GM12878 (cell line): ENCODE data around the gene TAS1R2. TPM values are rescaled to one million over a fixed set of nuclear protein-coding genes. Genes with fewer than 3 reads are reported as not detected.
A peak's percentile ranks its signal among the peaks of the same experiment; 100 is the strongest.
"Not testable (repeated sequence)": the region's sequence is repeated elsewhere in the genome, so short reads cannot be mapped to it uniquely, and the experiment has no call there.

Source experiments
- ATAC-seq: fragments of 200-7000 bp; cut with Tn5 transposase; 3 replicates; pipeline ENCODE4 v1.9.1; 2020; ENCODE audit warnings: mild to moderate bottlenecking, moderate library complexity
- BruUV-seq: library from RNA; stranded (reverse); fragments of 400-500 nt; replicated peaks from 2 replicates; lab custom pipeline; 2021; lab: Mats Ljungman, UMichigan
- CTCF ChIA-PET: fragments of 300-600 bp; sonication (Branson Sonifier 250); formaldehyde crosslinking; extraction: SDS; loops from one replicate; lab custom pipeline; 2021; ENCODE audit warnings: inconsistent platforms; lab: Yijun Ruan, JAX
- POLR2A ChIA-PET: fragments of 350-600 bp; formaldehyde crosslinking; extraction: SDS; loops from one replicate; lab custom pipeline; 2021; ENCODE audit warnings: inconsistent platforms; lab: Charles Lee
- RAD21 ChIA-PET: fragments of 300-600 bp; sonication (Branson Sonifier 250); formaldehyde crosslinking; loops from one replicate; lab custom pipeline; 2023; ENCODE audit warnings: antibody characterized with exemption; ENCODE audit not compliant: unreplicated experiment; lab: Charles Lee
- SMC1A ChIA-PET: fragments of 300-600 bp; sonication (Branson Sonifier 250); formaldehyde crosslinking; loops from one replicate; lab custom pipeline; 2023; ENCODE audit not compliant: unreplicated experiment, uncharacterized antibody; lab: Charles Lee
- DNase-seq: peaks from one replicate; pipeline ENCODE4 v3.0.0-alpha.2; 2011; ENCODE audit warnings: low read depth, low spot score
- FAIRE-seq: peaks from 3 replicates; lab custom pipeline; 2011; peaks lifted over from hg19 to GRCh38; lab: Jason Lieb, UNC
- H2AFZ ChIP-seq: 2 replicates; pipeline ENCODE4 v1.6.0; 2011; ENCODE audit warnings: low read depth, low read length, control low read depth; ENCODE audit not compliant: control insufficient read depth
- H3K27ac ChIP-seq: 2 replicates; pipeline ENCODE4 v1.5.1; 2011; ENCODE audit warnings: control low read depth; ENCODE audit not compliant: control insufficient read depth, insufficient read depth
- H3K27me3 ChIP-seq, 2 experiments: replicated peaks in 1 of 2; 2 replicates each; pipeline versions ENCODE4 v1.6.0 to v1.6.1; 2011; ENCODE audit warnings: low read length in 1 of 2; ENCODE audit not compliant: control insufficient read depth in 2 of 2, insufficient read depth in 2 of 2
- H3K36me3 ChIP-seq, 2 experiments: 2 replicates each; pipeline ENCODE4 v1.5.1; 2011; ENCODE audit warnings: low read length in 1 of 2; ENCODE audit not compliant: control insufficient read depth in 2 of 2, insufficient read depth in 2 of 2
- H3K4me1 ChIP-seq: 2 replicates; pipeline ENCODE4 v1.6.1; 2011; ENCODE audit warnings: mild to moderate bottlenecking, low read length, moderate library complexity, mixed read lengths; ENCODE audit not compliant: control insufficient read depth, insufficient read depth
- H3K4me2 ChIP-seq: 2 replicates; pipeline ENCODE4 v1.6.0; 2011; ENCODE audit warnings: control low read depth; ENCODE audit not compliant: control insufficient read depth, insufficient read depth
- H3K4me3 ChIP-seq: fragments of 200-600 bp; sonication (generic); 2 replicates; pipeline ENCODE4 v1.5.1; 2016
- H3K79me2 ChIP-seq: 2 replicates; pipeline ENCODE4 v1.6.0; 2011; ENCODE audit warnings: low read length; ENCODE audit not compliant: control insufficient read depth, insufficient read depth
- H3K9ac ChIP-seq: 2 replicates; pipeline ENCODE4 v1.8.0; 2011; ENCODE audit warnings: low read length, control low read depth, mixed read lengths; ENCODE audit not compliant: control insufficient read depth, insufficient read depth
- H3K9me3 ChIP-seq: replicated peaks from 3 replicates; pipeline ENCODE4 v1.5.1; 2011; ENCODE audit warnings: mild to moderate bottlenecking, low read length; ENCODE audit not compliant: control insufficient read depth, insufficient read depth
- H4K20me1 ChIP-seq: 2 replicates; pipeline ENCODE4 v1.6.0; 2011; ENCODE audit not compliant: control insufficient read depth, insufficient read depth
- BCL11A ChIP-seq: IDR thresholded peaks from 2 replicates; pipeline ENCODE4 v1.6.1; 2011; ENCODE audit warnings: low read depth, low read length
- MEF2A ChIP-seq: IDR thresholded peaks from 2 replicates; pipeline ENCODE4 v1.6.1; 2011; ENCODE audit warnings: low read depth, mild to moderate bottlenecking, low read length, moderate library complexity; ENCODE audit not compliant: insufficient read depth
- NFYA ChIP-seq: IDR thresholded peaks from 2 replicates; pipeline ENCODE4 v1.6.1; 2011; ENCODE audit warnings: low read depth, mild to moderate bottlenecking, low read length, improper control_type of control experiment, borderline replicate concordance
- NFYB ChIP-seq: IDR thresholded peaks from 2 replicates; pipeline ENCODE4 v1.6.1; 2011; ENCODE audit warnings: low read depth, mild to moderate bottlenecking, low read length, improper control_type of control experiment, moderate library complexity; ENCODE audit not compliant: insufficient read depth
- NRF1 ChIP-seq: conservative IDR thresholded peaks from 2 replicates; pipeline ENCODE4 v1.6.1; 2011; ENCODE audit warnings: mild to moderate bottlenecking, low read depth, low read length, improper control_type of control experiment
- RAD51 ChIP-seq: fragments of 450-650 bp; IDR thresholded peaks from 2 replicates; pipeline ENCODE4 v1.6.1; 2016; ENCODE audit warnings: moderate library complexity, mild to moderate bottlenecking, inconsistent platforms
- SMAD5 ChIP-seq: IDR thresholded peaks from 2 replicates; pipeline ENCODE4 v1.6.1; 2016; ENCODE audit warnings: antibody characterized with exemption, low read depth
- SMC3 ChIP-seq: IDR thresholded peaks from 2 replicates; pipeline ENCODE4 v1.6.1; 2011; ENCODE audit warnings: low read length, improper control_type of control experiment, borderline replicate concordance
- SRF ChIP-seq, 2 experiments: IDR thresholded peaks; 2 replicates each; pipeline ENCODE4 v1.6.1; 2011; ENCODE audit warnings: low read depth in 2 of 2, low read length in 2 of 2, mild to moderate bottlenecking in 1 of 2, moderate library complexity in 1 of 2
- TBL1XR1 ChIP-seq: IDR thresholded peaks from 2 replicates; pipeline ENCODE4 v1.6.1; 2012; ENCODE audit warnings: low read depth, low read length, improper control_type of control experiment
- USF1 ChIP-seq: IDR thresholded peaks from 2 replicates; pipeline ENCODE4 v1.6.1; 2011; ENCODE audit warnings: borderline replicate concordance, low read depth, mild to moderate bottlenecking, moderate library complexity, mixed read lengths, low read length; ENCODE audit not compliant: insufficient read depth; ENCODE audit errors: extremely low read length
- ZBED1 ChIP-seq: IDR thresholded peaks from 2 replicates; pipeline ENCODE4 v1.6.1; 2016; ENCODE audit warnings: borderline replicate concordance
- ZNF217 ChIP-seq: fragments of 450-650 bp; IDR thresholded peaks from 2 replicates; pipeline ENCODE4 v1.6.1; 2017; ENCODE audit warnings: antibody characterized with exemption, mild to moderate bottlenecking
- ZZZ3 ChIP-seq: IDR thresholded peaks from 2 replicates; pipeline ENCODE4 v1.6.1; 2011; ENCODE audit warnings: low read depth; ENCODE audit not compliant: control insufficient read depth, insufficient read length
- WGBS: methylation state at CpG from one replicate; pipeline ENCODE4 v1.1.6; 2016; ENCODE audit warnings: low lambda C conversion rate; ENCODE audit not compliant: insufficient replicate concordance, insufficient coverage; ENCODE audit errors: missing lambda C conversion rate; 5-methylcytosine and 5-hydroxymethylcytosine counted together
- in situ Hi-C: fragments of 300-500 bp; cut with MboI; formaldehyde crosslinking; loops from 9 replicates; pipeline ENCODE4 v1.14.3; 2018; ENCODE audit warnings: mixed read lengths
- intact Hi-C: fragments of 100-400 bp; cut with micrococcal nuclease; formaldehyde crosslinking; loops from one replicate; pipeline ENCODE4 v1.14.2; 2022; ENCODE audit not compliant: unreplicated experiment
- polyA plus RNA-seq, 11 experiments: library from polyadenylated mRNA; depleted of rRNA in 4 of 11; unstranded in 6 of 11; stranded (reverse) in 5 of 11; fragments of >200 nt; fragmentation: Nextera tagmentation in 4 of 11; fragmentation: Illumina TruSeq in 1 of 11; extraction: Ambion mirVana in 4 of 11; extraction: Trizol in 1 of 11; gene quantifications; 1 replicate in 1 of 11; 2 replicates in 10 of 11; pipeline versions ENCODE4 v1.2.1 to v1.2.3, GENCODE V29; 2011 to 2016; ENCODE audit warnings: inconsistent platforms in 2 of 11, missing spikeins in 2 of 11, low read depth in 1 of 11
- total RNA-seq, 4 experiments: library from RNA; depleted of rRNA in 3 of 4; stranded (reverse); fragments of >200 nt in 3 of 4; fragmentation: Illumina TruSeq in 1 of 4; extraction: Trizol in 1 of 4; gene quantifications; 2 replicates each; pipeline versions ENCODE4 v1.2.1 to v1.2.3, GENCODE V29; 2013 to 2021
- TF ChIP-seq, protein P1 (sequence below): fragments of 150-350 bp; IDR thresholded peaks from 2 replicates; pipeline ENCODE4 v1.6.1; 2014; ENCODE audit warnings: mild to moderate bottlenecking, low read depth, low read length

Gene TAS1R2
- total and polyA plus RNA-seq, 10 of the 15 experiments (the other 5 are each of a cell fraction or from before 2014, with no cell fraction given), result not detected

DNA sequence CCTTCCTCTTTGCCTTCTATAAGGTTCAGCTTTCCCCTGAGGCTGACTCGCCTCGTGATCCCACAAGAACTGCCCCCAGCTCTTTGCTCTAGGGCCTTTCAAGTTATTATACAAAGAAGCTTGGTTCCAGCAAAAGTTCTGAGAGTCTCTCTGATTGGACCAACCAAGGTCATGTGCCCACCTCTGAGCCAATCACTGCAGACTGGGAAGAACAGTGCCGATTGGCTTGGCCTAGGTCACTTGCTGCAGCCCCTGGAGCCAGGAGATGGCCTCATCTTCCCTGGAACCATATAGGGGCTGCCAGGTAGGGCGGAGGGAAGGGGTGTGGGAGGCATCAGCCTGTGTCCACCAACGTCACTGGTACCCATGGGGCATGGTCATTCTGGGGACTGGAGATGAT, 22.8 kb downstream of the TAS1R2 start:
- no TSS peak for BruUV-seq
- no peak for TF ChIP-seq SMC3
- TF ChIP-seq, protein P1, sequence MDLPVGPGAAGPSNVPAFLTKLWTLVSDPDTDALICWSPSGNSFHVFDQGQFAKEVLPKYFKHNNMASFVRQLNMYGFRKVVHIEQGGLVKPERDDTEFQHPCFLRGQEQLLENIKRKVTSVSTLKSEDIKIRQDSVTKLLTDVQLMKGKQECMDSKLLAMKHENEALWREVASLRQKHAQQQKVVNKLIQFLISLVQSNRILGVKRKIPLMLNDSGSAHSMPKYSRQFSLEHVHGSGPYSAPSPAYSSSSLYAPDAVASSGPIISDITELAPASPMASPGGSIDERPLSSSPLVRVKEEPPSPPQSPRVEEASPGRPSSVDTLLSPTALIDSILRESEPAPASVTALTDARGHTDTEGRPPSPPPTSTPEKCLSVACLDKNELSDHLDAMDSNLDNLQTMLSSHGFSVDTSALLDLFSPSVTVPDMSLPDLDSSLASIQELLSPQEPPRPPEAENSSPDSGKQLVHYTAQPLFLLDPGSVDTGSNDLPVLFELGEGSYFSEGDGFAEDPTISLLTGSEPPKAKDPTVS, result no peak
- peak; percentile 68 for TF ChIP-seq USF1
- no peak for TF ChIP-seq ZBED1
- no peak for TF ChIP-seq ZZZ3
- TF ChIP-seq NFYB, result peak; percentile 88
- no peak for TF ChIP-seq TBL1XR1
- TF ChIP-seq SMAD5, result no peak
- no peak for TF ChIP-seq BCL11A
- no peak for TF ChIP-seq RAD51
- no peak for TF ChIP-seq NRF1
- TF ChIP-seq SRF (IDR thresholded peaks at IDR 0.05; ENCODE audit: low read depth in 2 of 2, low read length in 2 of 2), result no peak
- no peak for TF ChIP-seq NFYA
- TF ChIP-seq ZNF217, result no peak
- TF ChIP-seq MEF2A, result no peak
- no peaks in the 10 kb centered on the region for H3K79me2 ChIP-seq
- RAD21 ChIA-PET, result no interaction called here
- no peak overlapping the region for H3K4me2 ChIP-seq
- H3K9ac ChIP-seq, result no peak overlapping the region
- DNase-seq (no peak), ATAC-seq (no peak), FAIRE-seq (no peak)
- in situ Hi-C loops (no loop called here), intact Hi-C loops (no loop called here)
- no peaks in the 10 kb centered on the region for H3K36me3 ChIP-seq
- H3K27ac ChIP-seq, result no peak overlapping the region
- WGBS, result 13% methylated on average over 5 of the region's 5 CpGs
- no peak overlapping the region for H3K4me3 ChIP-seq
- H3K9me3 ChIP-seq, result no peaks in the 10 kb centered on the region; the same call in 2 of the 3 replicates
- CTCF ChIA-PET, result no interaction called here
- H3K4me1 ChIP-seq, result no peaks in the 10 kb centered on the region
- no peaks in the 10 kb centered on the region for H3K27me3 ChIP-seq
- SMC1A ChIA-PET, result no interaction called here
- no peak overlapping the region for H2AFZ ChIP-seq
- no peaks in the 10 kb centered on the region for H4K20me1 ChIP-seq
- POLR2A ChIA-PET, result no interaction called here

GRCh38 chr1:18832319-18832718, 27.1 kb downstream of the TAS1R2 start:
- not testable (repeated sequence) for FAIRE-seq
- 0% methylated on average over 1 of the region's 1 CpG for WGBS

More at GRCh38 chr1:18832319-18832718, 27.1 kb downstream of the TAS1R2 start:
- RAD21 ChIA-PET, intact Hi-C loops, H3K79me2 ChIP-seq, H3K4me3 ChIP-seq, H3K9ac ChIP-seq, H4K20me1 ChIP-seq, ATAC-seq, SMC1A ChIA-PET, H3K4me1 ChIP-seq, H3K27ac ChIP-seq, BruUV-seq, CTCF ChIA-PET, H3K36me3 ChIP-seq, DNase-seq, POLR2A ChIA-PET, H3K27me3 ChIP-seq, in situ Hi-C loops, H3K9me3 ChIP-seq, H2AFZ ChIP-seq, H3K4me2 ChIP-seq: not testable (repeated sequence)
